Suprapubic skin (tissue), 4 donors: ENCODE results near the gene LMNB1. TPM values are rescaled to one million over a fixed set of nuclear protein-coding genes. Genes with fewer than 3 reads are reported as not detected.

Experiments used
- DNase-seq, 2 donors: peaks; one replicate each; pipeline ENCODE4 v3.0.0-alpha.2; 2019; ENCODE audit warnings: low spot score in 2 of 2
- H3K27ac ChIP-seq: fragments of 200-600 bp; sonication (generic); one replicate; pipeline ENCODE4 v1.5.1; 2019
- H3K27me3 ChIP-seq: fragments of 200-600 bp; sonication (generic); one replicate; pipeline ENCODE4 v1.5.1; 2019
- H3K36me3 ChIP-seq: fragments of 200-600 bp; sonication (generic); one replicate; pipeline ENCODE4 v1.5.1; 2019
- H3K4me1 ChIP-seq: fragments of 200-600 bp; sonication (generic); one replicate; pipeline ENCODE4 v1.5.1; 2019
- H3K4me3 ChIP-seq: fragments of 200-600 bp; sonication (generic); one replicate; pipeline ENCODE4 v1.5.1; 2019; ENCODE audit warnings: mild to moderate bottlenecking
- H3K9me3 ChIP-seq: fragments of 200-600 bp; sonication (generic); one replicate; pipeline ENCODE4 v1.5.1; 2019
- CTCF ChIP-seq, 2 donors: fragments of 200-600 bp in 1 of 2; fragments of 450-650 bp in 1 of 2; sonication (generic) in 1 of 2; IDR thresholded peaks; one replicate each; pipeline ENCODE4 v1.5.1; 2016 to 2019; ENCODE audit warnings: antibody characterized with exemption in 2 of 2, mild to moderate bottlenecking in 1 of 2, moderate library complexity in 1 of 2
- EP300 ChIP-seq: sonication (generic); formaldehyde crosslinking; IDR thresholded peaks from one replicate; pipeline ENCODE4 v1.6.1; 2017; ENCODE audit warnings: antibody characterized with exemption
- POLR2A ChIP-seq, 2 donors: fragments of 450-650 bp; IDR thresholded peaks; one replicate each; pipeline ENCODE4 v1.6.1; 2017; ENCODE audit warnings: antibody characterized with exemption in 2 of 2, mild to moderate bottlenecking in 2 of 2, moderate library complexity in 2 of 2
- POLR2AphosphoS5 ChIP-seq, 3 donors: sonication (generic); formaldehyde crosslinking; IDR thresholded peaks; one replicate each; pipeline ENCODE4 v1.6.1; 2017; ENCODE audit warnings: antibody characterized with exemption in 3 of 3
- WGBS: methylation state at CpG from one replicate; pipeline ENCODE4 v1.1.5; 2018; 5-methylcytosine and 5-hydroxymethylcytosine counted together
- total RNA-seq, 4 donors: library from RNA; depleted of rRNA; stranded (reverse); fragments of >200 nt; gene quantifications; one replicate each; pipeline ENCODE4 v1.1.0, GENCODE V29; 2016

Gene LMNB1
- total RNA-seq, 4 donors from 2014 or later, result 12.1 to 18.3 (median 14.6) TPM

GRCh38 chr5:126742425-126742824 lies 34.5 kb upstream of the LMNB1 start:
- 94% methylated on average over 2 of the region's 2 CpGs for WGBS
- H3K9me3 ChIP-seq, result no peaks in the 10 kb centered on the region
- no peak overlapping the region for H3K27ac ChIP-seq
- TF ChIP-seq POLR2A (IDR thresholded peaks at IDR 0.05), result no peak
- no peak for TF ChIP-seq CTCF (IDR thresholded peaks at IDR 0.05)
- TF ChIP-seq EP300, result no peak
- TF ChIP-seq POLR2AphosphoS5 (IDR thresholded peaks at IDR 0.05), result no peak
- no peaks in the 10 kb centered on the region for H3K27me3 ChIP-seq
- H3K4me3 ChIP-seq, result no peak overlapping the region
- no peak for DNase-seq
- H3K4me1 ChIP-seq, result no peaks in the 10 kb centered on the region
- H3K36me3 ChIP-seq, result no peaks in the 10 kb centered on the region

GRCh38 chr5:126744836-126745235 lies 32.1 kb upstream of the LMNB1 start:
- no peak overlapping the region for H3K4me3 ChIP-seq
- TF ChIP-seq EP300, result no peak
- TF ChIP-seq POLR2A (IDR thresholded peaks at IDR 0.05), result no peak
- TF ChIP-seq POLR2AphosphoS5 (IDR thresholded peaks at IDR 0.05), result no peak
- TF ChIP-seq CTCF (IDR thresholded peaks at IDR 0.05), result no peak
- 56% methylated on average over 2 of the region's 2 CpGs for WGBS
- no peaks in the 10 kb centered on the region for H3K27me3 ChIP-seq
- H3K27ac ChIP-seq, result no peak overlapping the region
- DNase-seq, result no peak
- no peaks in the 10 kb centered on the region for H3K9me3 ChIP-seq
- no peaks in the 10 kb centered on the region for H3K36me3 ChIP-seq
- no peaks in the 10 kb centered on the region for H3K4me1 ChIP-seq

GRCh38 chr5:126745259-126745992 lies 31.5 kb upstream of the LMNB1 start:
- DNase-seq, result no peak
- Histone ChIP-seq H3K9me3 (no peaks in the 10 kb centered on the region), H3K4me3 (no peak overlapping the region), H3K4me1 (no peaks in the 10 kb centered on the region), H3K36me3 (no peaks in the 10 kb centered on the region), H3K27me3 (no peaks in the 10 kb centered on the region), H3K27ac (no peak overlapping the region)
- WGBS, result 81% methylated on average over 7 of the region's 7 CpGs
- TF ChIP-seq CTCF (IDR thresholded peaks at IDR 0.05) (no peak), POLR2A (IDR thresholded peaks at IDR 0.05) (no peak), EP300 (no peak), POLR2AphosphoS5 (IDR thresholded peaks at IDR 0.05) (no peak)

- Histone ChIP-seq H3K4me3 (no peak overlapping the region), H3K27ac (no peak overlapping the region), H3K36me3 (no peaks in the 10 kb centered on the region), H3K27me3 (no peaks in the 10 kb centered on the region), H3K9me3 (no peaks in the 10 kb centered on the region), H3K4me1 (no peaks in the 10 kb centered on the region)
- no peak for TF ChIP-seq POLR2AphosphoS5 (IDR thresholded peaks at IDR 0.05)
- no peak for TF ChIP-seq POLR2A (IDR thresholded peaks at IDR 0.05)
- TF ChIP-seq EP300, result no peak
- no peak for TF ChIP-seq CTCF (IDR thresholded peaks at IDR 0.05)
- no peak for DNase-seq
Measured at GRCh38 chr5:126746290-126746689, 30.6 kb upstream of the LMNB1 start.

- TF ChIP-seq POLR2A (IDR thresholded peaks at IDR 0.05) (no peak), POLR2AphosphoS5 (IDR thresholded peaks at IDR 0.05) (no peak), EP300 (no peak), CTCF (IDR thresholded peaks at IDR 0.05) (no peak)
- no peaks in the 10 kb centered on the region for H3K27me3 ChIP-seq
- DNase-seq, result no peak
- no peaks in the 10 kb centered on the region for H3K4me1 ChIP-seq
- no peaks in the 10 kb centered on the region for H3K36me3 ChIP-seq
- WGBS, result 89% methylated on average over 5 of the region's 5 CpGs
- H3K27ac ChIP-seq, result no peak overlapping the region
- no peaks in the 10 kb centered on the region for H3K9me3 ChIP-seq
- H3K4me3 ChIP-seq, result no peak overlapping the region
Measured at GRCh38 chr5:126752081-126752785, 24.7 kb upstream of the LMNB1 start.
